Activated CD8-positive, alpha-beta memory T cell treated with anti-CD3 and anti-CD28 coated beads, Interleukin-2, amount 50 U/mL, for 24 hours (primary cell): ENCODE data around the gene DGLUCY.
"Not testable (repeated sequence)": the region's sequence is repeated elsewhere in the genome, so short reads cannot be mapped to it uniquely, and the experiment has no call there.

Experiments used
- DNase-seq: peaks from one replicate; pipeline ENCODE4 v3.0.0-alpha.2; 2020; ENCODE audit errors: extremely low read depth

DGLUCY gene

GRCh38 chr14:91113829-91114078 lies at the start of gene DGLUCY:
Gene DGLUCY (plus strand): TSS chr14:91114073. CDS start chr14:91160295, 46,222 bp downstream.
- DNase-seq: no peak

- no peak for DNase-seq
Measured at GRCh38 chr14:91065266-91065665, 48.6 kb upstream of the DGLUCY start.

GRCh38 chr14:91067186-91067585 lies 46.7 kb upstream of the DGLUCY start:
- DNase-seq: no peak

- no peak for DNase-seq
Measured at GRCh38 chr14:91068642-91069041, 45.2 kb upstream of the DGLUCY start.

GRCh38 chr14:91070572-91070971 lies 43.3 kb upstream of the DGLUCY start:
- no peak for DNase-seq

- no peak for DNase-seq
Measured at GRCh38 chr14:91075553-91075952, 38.3 kb upstream of the DGLUCY start.

GRCh38 chr14:91078095-91078737 lies 35.7 kb upstream of the DGLUCY start:
- DNase-seq: no peak

- DNase-seq: no peak
Measured at GRCh38 chr14:91080071-91080470, 33.8 kb upstream of the DGLUCY start.

GRCh38 chr14:91082282-91082681 lies 31.6 kb upstream of the DGLUCY start:
- DNase-seq: no peak

GRCh38 chr14:91084516-91084915 lies 29.4 kb upstream of the DGLUCY start:
- DNase-seq: no peak

GRCh38 chr14:91087470-91087869 lies 26.4 kb upstream of the DGLUCY start:
- DNase-seq: not testable (repeated sequence)

- DNase-seq: no peak
Measured at GRCh38 chr14:91088585-91089235, 25.2 kb upstream of the DGLUCY start.

GRCh38 chr14:91089958-91090535 lies 23.8 kb upstream of the DGLUCY start:
- DNase-seq: no peak

- no peak for DNase-seq
Measured at GRCh38 chr14:91090743-91091142, 23.1 kb upstream of the DGLUCY start.

GRCh38 chr14:91092073-91092472 lies 21.8 kb upstream of the DGLUCY start:
- DNase-seq: no peak

GRCh38 chr14:91093743-91094472 lies 20.0 kb upstream of the DGLUCY start:
- not testable (repeated sequence) for DNase-seq

- DNase-seq: no peak
Measured at GRCh38 chr14:91094772-91095171, 19.1 kb upstream of the DGLUCY start.

GRCh38 chr14:91095178-91095577 lies 18.7 kb upstream of the DGLUCY start:
- no peak for DNase-seq

GRCh38 chr14:91097657-91098056 lies 16.2 kb upstream of the DGLUCY start:
- DNase-seq: not testable (repeated sequence)

GRCh38 chr14:91098591-91098990 lies 15.3 kb upstream of the DGLUCY start:
- no peak for DNase-seq

- no peak for DNase-seq
Measured at GRCh38 chr14:91100102-91100501, 13.8 kb upstream of the DGLUCY start.

GRCh38 chr14:91103116-91103515 lies 10.8 kb upstream of the DGLUCY start:
- no peak for DNase-seq
